ENCODE data around the gene DNAH9. TPM values are rescaled to one million over a fixed set of nuclear protein-coding genes. Genes with fewer than 3 reads are reported as not detected.

DNAH9 gene
- total and polyA plus RNA-seq, 5 donors: 0.20 to 0.47 (median 0.30) TPM; not detected in 1

DNA sequence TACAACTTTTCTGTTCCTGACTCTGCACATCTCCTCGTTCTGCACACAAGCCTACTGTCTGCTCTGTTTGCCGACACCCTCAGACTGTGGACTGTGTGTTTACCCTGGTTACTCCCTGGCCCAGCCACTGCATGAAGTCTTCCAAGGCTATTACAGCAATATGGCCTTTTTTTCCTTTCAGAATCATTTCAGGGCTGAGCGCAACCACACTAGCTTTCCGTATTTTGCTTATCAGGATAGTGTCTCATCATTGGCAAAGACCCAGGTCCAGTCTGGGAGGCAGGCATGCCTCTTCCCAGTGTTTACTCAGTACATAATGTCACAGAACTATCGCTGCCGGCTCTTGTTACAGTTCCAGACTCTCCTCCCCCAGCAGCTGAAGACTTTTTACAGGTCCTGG, 10.1 kb downstream of the DNAH9 start:
- DNase-seq (peak; percentile 42 to 68 (median 49)), ATAC-seq (peak; percentile 88 to 92)
- Histone ChIP-seq H3K9me3 (ENCODE audit: control insufficient read depth, low read length) (no peaks in the 10 kb centered on the region), H3K4me3 (ENCODE audit: low read length) (no peak overlapping the region), H3K27ac (ENCODE audit: low read length) (peak overlapping the region; percentile 14), H3K27me3 (ENCODE audit: control insufficient read depth, insufficient read depth) (no peaks in the 10 kb centered on the region), H3K4me1 (ENCODE audit: control insufficient read depth, insufficient read depth, low read length) (peaks cover 3% of the 10 kb centered on the region)
- 11% methylated on average over 6 of the region's 6 CpGs for whole genome bisulfite sequencing
- intact Hi-C loops (cut with DNase I): no loop called here

GRCh38 chr17:11610999-11611566, 12.8 kb downstream of the DNAH9 start:
- H3K27ac ChIP-seq (ENCODE audit: low read length): no peak overlapping the region
- H3K4me3 ChIP-seq (ENCODE audit: low read length): no peak overlapping the region
- DNase-seq (no peak), ATAC-seq (no peak)
- 27% methylated on average over 6 of the region's 6 CpGs for WGBS
- H3K9me3 ChIP-seq (ENCODE audit: control insufficient read depth, low read length): no peaks in the 10 kb centered on the region
- H3K4me1 ChIP-seq (ENCODE audit: control insufficient read depth, insufficient read depth, low read length): peaks cover 3% of the 10 kb centered on the region
- intact Hi-C loops (cut with DNase I): no loop called here
- H3K27me3 ChIP-seq (ENCODE audit: control insufficient read depth, insufficient read depth): no peaks in the 10 kb centered on the region

DNA sequence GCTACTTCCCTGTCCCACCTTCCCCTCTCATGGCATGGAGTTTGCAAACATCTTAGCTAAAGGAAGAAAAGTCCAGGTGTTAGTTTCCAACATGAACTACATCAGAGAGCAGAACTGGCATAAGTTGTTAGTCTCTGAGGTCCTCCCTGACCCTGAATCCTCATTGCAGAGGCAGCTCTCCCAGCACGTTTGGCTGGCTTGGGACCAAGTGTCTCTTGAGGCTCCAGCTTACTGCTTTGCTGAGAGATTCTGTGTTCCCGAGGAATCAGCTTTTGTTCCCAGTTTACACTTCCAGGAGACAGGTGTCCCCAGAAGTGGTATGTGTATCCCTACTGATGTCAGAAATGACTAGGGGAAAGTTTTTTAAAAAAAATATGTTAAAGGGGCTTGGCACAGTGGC, 14.7 kb downstream of the DNAH9 start:
- intact Hi-C loops (cut with DNase I): no loop called here
- 40% methylated on average over 2 of the region's 2 CpGs for WGBS
- no peaks in the 10 kb centered on the region for H3K27me3 ChIP-seq (ENCODE audit: control insufficient read depth, insufficient read depth)
- peaks cover 2% of the 10 kb centered on the region for H3K4me1 ChIP-seq (ENCODE audit: control insufficient read depth, insufficient read depth, low read length)
- no peak overlapping the region for H3K4me3 ChIP-seq (ENCODE audit: low read length)
- ATAC-seq (no peak), DNase-seq (no peak)
- H3K27ac ChIP-seq (ENCODE audit: low read length): no peak overlapping the region
- no peaks in the 10 kb centered on the region for H3K9me3 ChIP-seq (ENCODE audit: control insufficient read depth, low read length)

GRCh38 chr17:11618861-11619566, 20.7 kb downstream of the DNAH9 start:
- Histone ChIP-seq H3K4me3 (ENCODE audit: low read length) (no peak overlapping the region), H3K4me1 (ENCODE audit: control insufficient read depth, insufficient read depth, low read length) (no peaks in the 10 kb centered on the region), H3K27me3 (ENCODE audit: control insufficient read depth, insufficient read depth) (no peaks in the 10 kb centered on the region), H3K9me3 (ENCODE audit: control insufficient read depth, low read length) (no peaks in the 10 kb centered on the region), H3K27ac (ENCODE audit: low read length) (no peak overlapping the region)
- ATAC-seq: peak in 1 of 2 donors; percentile 28
- peak in 1 of 3 donors; percentile 26 for DNase-seq
- intact Hi-C loops (cut with DNase I): no loop called here
- WGBS: 67% methylated on average over 8 of the region's 8 CpGs

GRCh38 chr17:11622492-11622891, 24.2 kb downstream of the DNAH9 start:
- WGBS: 79% methylated on average over 5 of the region's 5 CpGs
- ATAC-seq: no peak
- Histone ChIP-seq H3K9me3 (ENCODE audit: control insufficient read depth, low read length) (no peaks in the 10 kb centered on the region), H3K4me1 (ENCODE audit: control insufficient read depth, insufficient read depth, low read length) (no peaks in the 10 kb centered on the region), H3K27ac (ENCODE audit: low read length) (no peak overlapping the region), H3K27me3 (ENCODE audit: control insufficient read depth, insufficient read depth) (no peaks in the 10 kb centered on the region), H3K4me3 (ENCODE audit: low read length) (no peak overlapping the region)
- intact Hi-C loops (cut with DNase I): no loop called here
- DNase-seq: no peak

GRCh38 chr17:11624976-11625375, 26.7 kb downstream of the DNAH9 start:
- Histone ChIP-seq H3K9me3 (ENCODE audit: control insufficient read depth, low read length) (no peaks in the 10 kb centered on the region), H3K27me3 (ENCODE audit: control insufficient read depth, insufficient read depth) (no peaks in the 10 kb centered on the region), H3K27ac (ENCODE audit: low read length) (no peak overlapping the region), H3K4me3 (ENCODE audit: low read length) (no peak overlapping the region), H3K4me1 (ENCODE audit: control insufficient read depth, insufficient read depth, low read length) (no peaks in the 10 kb centered on the region)
- ATAC-seq: no peak
- 66% methylated on average over 6 of the region's 6 CpGs for WGBS
- DNase-seq: no peak
- intact Hi-C loops (cut with DNase I): no loop called here

DNA sequence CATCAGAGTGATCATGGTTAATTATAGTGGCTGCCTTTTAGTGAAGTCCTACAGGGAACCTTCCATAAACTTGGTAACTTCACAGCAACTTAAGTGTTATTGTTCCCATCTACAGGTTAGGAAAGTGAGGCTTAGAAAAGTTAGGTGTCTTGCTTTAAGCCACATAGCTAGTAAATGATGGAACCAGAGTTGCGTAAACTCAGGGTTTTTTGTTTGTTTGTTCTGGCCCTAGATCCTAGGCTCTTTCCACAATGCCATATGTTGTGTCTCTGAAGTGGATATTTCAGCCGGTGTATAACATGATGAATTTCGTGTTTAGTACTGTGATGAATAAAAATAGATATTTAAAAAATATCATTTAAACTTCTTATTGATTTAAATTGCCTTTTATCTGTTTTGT, 27.6 kb downstream of the DNAH9 start:
- Histone ChIP-seq H3K4me3 (ENCODE audit: low read length) (no peak overlapping the region), H3K27ac (ENCODE audit: low read length) (no peak overlapping the region), H3K9me3 (ENCODE audit: control insufficient read depth, low read length) (no peaks in the 10 kb centered on the region), H3K4me1 (ENCODE audit: control insufficient read depth, insufficient read depth, low read length) (no peaks in the 10 kb centered on the region), H3K27me3 (ENCODE audit: control insufficient read depth, insufficient read depth) (peaks cover 2% of the 10 kb centered on the region)
- intact Hi-C loops (cut with DNase I): no loop called here
- DNase-seq (no peak), ATAC-seq (no peak)
- whole genome bisulfite sequencing: 56% methylated on average over 3 of the region's 3 CpGs

DNA sequence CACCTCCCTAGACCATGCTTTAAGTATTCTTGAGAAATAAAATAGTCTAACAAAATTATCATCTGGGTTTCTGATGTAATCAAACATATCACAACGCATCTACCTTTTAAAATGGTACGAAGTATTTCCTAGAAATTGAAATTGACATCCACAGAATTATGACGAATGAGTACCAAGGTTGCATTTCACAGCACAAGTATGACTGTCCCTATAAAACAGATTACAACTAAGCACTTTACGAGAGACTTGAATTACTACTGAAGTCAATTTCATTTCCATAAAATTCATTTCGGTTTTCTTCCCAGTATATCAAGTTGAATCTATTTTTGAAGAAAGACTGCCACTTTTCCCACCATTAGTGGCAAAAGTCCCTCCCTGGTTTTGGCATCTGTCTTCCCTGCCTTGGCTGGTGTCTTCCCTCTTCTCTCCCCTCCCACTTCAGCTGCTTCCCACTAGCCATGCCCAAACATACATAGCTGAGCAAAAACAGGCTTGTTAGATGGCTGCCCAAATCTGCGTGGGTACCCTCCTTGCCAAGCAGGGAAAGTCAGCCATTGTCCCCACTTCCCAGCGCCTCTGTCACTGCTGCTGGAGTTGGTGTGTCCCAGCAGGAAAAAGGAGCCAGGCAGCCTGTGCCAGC, 29.2 kb downstream of the DNAH9 start:
- WGBS: 81% methylated on average over 7 of the region's 7 CpGs
- Histone ChIP-seq H3K9me3 (ENCODE audit: control insufficient read depth, low read length) (no peaks in the 10 kb centered on the region), H3K4me1 (ENCODE audit: control insufficient read depth, insufficient read depth, low read length) (no peaks in the 10 kb centered on the region), H3K27ac (ENCODE audit: low read length) (no peak overlapping the region), H3K27me3 (ENCODE audit: control insufficient read depth, insufficient read depth) (peaks cover 3% of the 10 kb centered on the region), H3K4me3 (ENCODE audit: low read length) (no peak overlapping the region)
- intact Hi-C loops (cut with DNase I): no loop called here
- no peak for ATAC-seq
- no peak for DNase-seq

- Histone ChIP-seq H3K9me3 (ENCODE audit: control insufficient read depth, low read length) (no peaks in the 10 kb centered on the region), H3K4me3 (ENCODE audit: low read length) (no peak overlapping the region), H3K27me3 (ENCODE audit: control insufficient read depth, insufficient read depth) (peaks cover 3% of the 10 kb centered on the region), H3K4me1 (ENCODE audit: control insufficient read depth, insufficient read depth, low read length) (no peaks in the 10 kb centered on the region), H3K27ac (ENCODE audit: low read length) (no peak overlapping the region)
- ATAC-seq (no peak), DNase-seq (no peak)
- WGBS: 34% methylated on average over 10 of the region's 10 CpGs
- intact Hi-C loops (cut with DNase I): no loop called here
Observed at GRCh38 chr17:11628374-11628773, 30.1 kb downstream of the DNAH9 start.

DNA sequence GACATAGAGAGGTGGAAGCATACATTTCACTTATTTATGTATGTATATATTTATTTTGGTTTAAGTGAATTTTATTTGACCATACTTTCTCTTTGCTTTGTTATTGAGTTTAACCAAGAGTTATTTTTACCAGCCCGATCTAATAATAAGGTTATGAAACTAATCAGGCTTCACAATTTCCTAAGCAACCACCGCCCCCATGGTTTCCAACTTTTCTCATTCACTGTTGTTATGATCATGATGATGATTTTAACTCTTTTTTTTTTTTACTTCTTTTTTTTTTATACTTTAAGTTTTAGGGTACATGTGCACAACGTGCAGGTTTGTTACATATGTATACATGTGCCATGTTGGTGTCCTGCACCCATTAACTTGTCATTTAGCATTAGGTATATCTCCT, 30.6 kb downstream of the DNAH9 start:
- 86% methylated on average over 3 of the region's 3 CpGs for WGBS
- Histone ChIP-seq H3K27ac (ENCODE audit: low read length) (no peak overlapping the region), H3K4me3 (ENCODE audit: low read length) (no peak overlapping the region), H3K4me1 (ENCODE audit: control insufficient read depth, insufficient read depth, low read length) (no peaks in the 10 kb centered on the region), H3K9me3 (ENCODE audit: control insufficient read depth, low read length) (no peaks in the 10 kb centered on the region), H3K27me3 (ENCODE audit: control insufficient read depth, insufficient read depth) (peaks cover 3% of the 10 kb centered on the region)
- DNase-seq (no peak), ATAC-seq (no peak)
- intact Hi-C loops (cut with DNase I): no loop called here

DNA sequence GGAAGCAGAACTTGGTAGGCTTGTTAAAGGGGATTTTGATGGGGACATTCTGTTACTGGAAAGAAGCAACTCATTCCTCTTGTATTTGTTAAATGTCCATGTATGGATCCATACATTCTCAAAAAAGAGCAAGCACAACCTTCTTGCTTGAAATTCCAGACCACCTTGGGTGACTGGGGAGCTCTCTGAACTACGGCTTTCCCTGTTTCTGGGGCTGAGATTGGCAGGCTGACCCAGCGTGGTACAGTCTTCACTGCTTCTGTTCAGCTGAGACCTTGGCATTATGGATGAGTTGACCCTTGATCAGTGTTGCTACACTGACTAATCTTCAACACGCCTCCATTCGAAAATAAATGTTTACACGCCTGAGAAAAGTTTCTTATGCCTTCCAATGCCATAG, 38.5 kb downstream of the DNAH9 start:
- Histone ChIP-seq H3K9me3 (ENCODE audit: control insufficient read depth, low read length) (no peaks in the 10 kb centered on the region), H3K4me3 (ENCODE audit: low read length) (no peak overlapping the region), H3K27me3 (ENCODE audit: control insufficient read depth, insufficient read depth) (no peaks in the 10 kb centered on the region), H3K27ac (ENCODE audit: low read length) (no peak overlapping the region), H3K4me1 (ENCODE audit: control insufficient read depth, insufficient read depth, low read length) (no peaks in the 10 kb centered on the region)
- DNase-seq (no peak), ATAC-seq (no peak)
- 80% methylated on average over 5 of the region's 5 CpGs for WGBS
- intact Hi-C loops (cut with DNase I): no loop called here

Data from right cardiac atrium (tissue), 5 donors.